Measurements from ENCODE around the gene MCM8.

DNA sequence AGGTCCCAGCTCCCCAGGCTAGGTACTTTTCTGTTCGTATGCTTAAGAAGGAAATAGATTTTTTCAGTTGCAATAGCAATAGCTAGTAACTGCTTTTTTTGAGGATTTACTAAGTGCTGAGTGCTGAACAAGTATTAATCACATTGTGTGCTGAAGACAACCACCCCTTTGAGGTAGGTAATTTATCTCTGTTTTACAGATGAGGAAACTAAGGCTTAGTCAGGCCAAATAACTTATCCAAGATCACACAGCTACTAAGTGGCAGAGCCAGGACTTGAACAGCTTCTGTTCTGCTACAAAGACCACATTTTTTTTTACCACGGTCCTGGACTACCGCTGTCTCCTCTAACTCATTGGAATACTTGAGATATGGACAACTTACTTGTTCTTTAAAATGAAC is 63.6 kb downstream of the MCM8 start:
- TF ChIP-seq POLR2AphosphoS5 (IDR thresholded peaks at IDR 0.05; ENCODE audit: low read depth, low read length): no peak
- no peak for TF ChIP-seq POLR2A (IDR thresholded peaks at IDR 0.05; ENCODE audit: low read depth, low read length)
- TF ChIP-seq TAF1 (IDR thresholded peaks at IDR 0.05; ENCODE audit: borderline replicate concordance, low read depth, low read length): no peak

Data from GM12892 (cell line).